ENCODE data around the gene TPRG1L. TPM values are rescaled to one million over a fixed set of nuclear protein-coding genes. Genes with fewer than 3 reads are reported as not detected.

Gene TPRG1L
- total and polyA plus RNA-seq, 2 experiments from 2014 or later = 6.2 to 20.3 TPM

GRCh38 chr1:3610527-3611169 is 14.2 kb upstream of the TPRG1L start:
- H3K4me2 ChIP-seq = peak overlapping the region; percentile 93
- 0 out of 2 replicates have a peak, but pooled peaks cover 6% of the 10 kb centered on the region for H3K79me2 ChIP-seq (replicated peaks; ENCODE audit: insufficient read depth)
- H3K27ac ChIP-seq (ENCODE audit: low read depth) = no peak overlapping the region
- TF ChIP-seq, protein P1, sequence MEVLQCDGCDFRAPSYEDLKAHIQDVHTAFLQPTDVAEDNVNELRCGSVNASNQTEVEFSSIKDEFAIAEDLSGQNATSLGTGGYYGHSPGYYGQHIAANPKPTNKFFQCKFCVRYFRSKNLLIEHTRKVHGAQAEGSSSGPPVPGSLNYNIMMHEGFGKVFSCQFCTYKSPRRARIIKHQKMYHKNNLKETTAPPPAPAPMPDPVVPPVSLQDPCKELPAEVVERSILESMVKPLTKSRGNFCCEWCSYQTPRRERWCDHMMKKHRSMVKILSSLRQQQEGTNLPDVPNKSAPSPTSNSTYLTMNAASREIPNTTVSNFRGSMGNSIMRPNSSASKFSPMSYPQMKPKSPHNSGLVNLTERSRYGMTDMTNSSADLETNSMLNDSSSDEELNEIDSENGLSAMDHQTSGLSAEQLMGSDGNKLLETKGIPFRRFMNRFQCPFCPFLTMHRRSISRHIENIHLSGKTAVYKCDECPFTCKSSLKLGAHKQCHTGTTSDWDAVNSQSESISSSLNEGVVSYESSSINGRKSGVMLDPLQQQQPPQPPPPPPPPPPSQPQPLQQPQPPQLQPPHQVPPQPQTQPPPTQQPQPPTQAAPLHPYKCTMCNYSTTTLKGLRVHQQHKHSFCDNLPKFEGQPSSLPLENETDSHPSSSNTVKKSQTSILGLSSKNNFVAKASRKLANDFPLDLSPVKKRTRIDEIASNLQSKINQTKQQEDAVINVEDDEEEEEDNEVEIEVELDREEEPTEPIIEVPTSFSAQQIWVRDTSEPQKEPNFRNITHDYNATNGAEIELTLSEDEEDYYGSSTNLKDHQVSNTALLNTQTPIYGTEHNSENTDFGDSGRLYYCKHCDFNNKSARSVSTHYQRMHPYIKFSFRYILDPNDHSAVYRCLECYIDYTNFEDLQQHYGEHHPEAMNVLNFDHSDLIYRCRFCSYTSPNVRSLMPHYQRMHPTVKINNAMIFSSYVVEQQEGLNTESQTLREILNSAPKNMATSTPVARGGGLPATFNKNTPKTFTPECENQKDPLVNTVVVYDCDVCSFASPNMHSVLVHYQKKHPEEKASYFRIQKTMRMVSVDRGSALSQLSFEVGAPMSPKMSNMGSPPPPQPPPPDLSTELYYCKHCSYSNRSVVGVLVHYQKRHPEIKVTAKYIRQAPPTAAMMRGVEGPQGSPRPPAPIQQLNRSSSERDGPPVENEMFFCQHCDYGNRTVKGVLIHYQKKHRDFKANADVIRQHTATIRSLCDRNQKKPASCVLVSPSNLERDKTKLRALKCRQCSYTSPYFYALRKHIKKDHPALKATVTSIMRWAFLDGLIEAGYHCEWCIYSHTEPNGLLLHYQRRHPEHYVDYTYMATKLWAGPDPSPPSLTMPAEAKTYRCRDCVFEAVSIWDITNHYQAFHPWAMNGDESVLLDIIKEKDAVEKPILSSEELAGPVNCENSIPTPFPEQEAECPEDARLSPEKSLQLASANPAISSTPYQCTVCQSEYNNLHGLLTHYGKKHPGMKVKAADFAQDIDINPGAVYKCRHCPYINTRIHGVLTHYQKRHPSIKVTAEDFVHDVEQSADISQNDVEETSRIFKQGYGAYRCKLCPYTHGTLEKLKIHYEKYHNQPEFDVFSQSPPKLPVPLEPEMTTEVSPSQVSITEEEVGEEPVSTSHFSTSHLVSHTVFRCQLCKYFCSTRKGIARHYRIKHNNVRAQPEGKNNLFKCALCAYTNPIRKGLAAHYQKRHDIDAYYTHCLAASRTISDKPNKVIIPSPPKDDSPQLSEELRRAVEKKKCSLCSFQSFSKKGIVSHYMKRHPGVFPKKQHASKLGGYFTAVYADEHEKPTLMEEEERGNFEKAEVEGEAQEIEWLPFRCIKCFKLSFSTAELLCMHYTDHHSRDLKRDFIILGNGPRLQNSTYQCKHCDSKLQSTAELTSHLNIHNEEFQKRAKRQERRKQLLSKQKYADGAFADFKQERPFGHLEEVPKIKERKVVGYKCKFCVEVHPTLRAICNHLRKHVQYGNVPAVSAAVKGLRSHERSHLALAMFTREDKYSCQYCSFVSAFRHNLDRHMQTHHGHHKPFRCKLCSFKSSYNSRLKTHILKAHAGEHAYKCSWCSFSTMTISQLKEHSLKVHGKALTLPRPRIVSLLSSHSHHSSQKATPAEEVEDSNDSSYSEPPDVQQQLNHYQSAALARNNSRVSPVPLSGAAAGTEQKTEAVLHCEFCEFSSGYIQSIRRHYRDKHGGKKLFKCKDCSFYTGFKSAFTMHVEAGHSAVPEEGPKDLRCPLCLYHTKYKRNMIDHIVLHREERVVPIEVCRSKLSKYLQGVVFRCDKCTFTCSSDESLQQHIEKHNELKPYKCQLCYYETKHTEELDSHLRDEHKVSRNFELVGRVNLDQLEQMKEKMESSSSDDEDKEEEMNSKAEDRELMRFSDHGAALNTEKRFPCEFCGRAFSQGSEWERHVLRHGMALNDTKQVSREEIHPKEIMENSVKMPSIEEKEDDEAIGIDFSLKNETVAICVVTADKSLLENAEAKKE (CRISPR knock-in tag; IDR thresholded peaks at IDR 0.05) = no peak
- TF ChIP-seq, protein P2, sequence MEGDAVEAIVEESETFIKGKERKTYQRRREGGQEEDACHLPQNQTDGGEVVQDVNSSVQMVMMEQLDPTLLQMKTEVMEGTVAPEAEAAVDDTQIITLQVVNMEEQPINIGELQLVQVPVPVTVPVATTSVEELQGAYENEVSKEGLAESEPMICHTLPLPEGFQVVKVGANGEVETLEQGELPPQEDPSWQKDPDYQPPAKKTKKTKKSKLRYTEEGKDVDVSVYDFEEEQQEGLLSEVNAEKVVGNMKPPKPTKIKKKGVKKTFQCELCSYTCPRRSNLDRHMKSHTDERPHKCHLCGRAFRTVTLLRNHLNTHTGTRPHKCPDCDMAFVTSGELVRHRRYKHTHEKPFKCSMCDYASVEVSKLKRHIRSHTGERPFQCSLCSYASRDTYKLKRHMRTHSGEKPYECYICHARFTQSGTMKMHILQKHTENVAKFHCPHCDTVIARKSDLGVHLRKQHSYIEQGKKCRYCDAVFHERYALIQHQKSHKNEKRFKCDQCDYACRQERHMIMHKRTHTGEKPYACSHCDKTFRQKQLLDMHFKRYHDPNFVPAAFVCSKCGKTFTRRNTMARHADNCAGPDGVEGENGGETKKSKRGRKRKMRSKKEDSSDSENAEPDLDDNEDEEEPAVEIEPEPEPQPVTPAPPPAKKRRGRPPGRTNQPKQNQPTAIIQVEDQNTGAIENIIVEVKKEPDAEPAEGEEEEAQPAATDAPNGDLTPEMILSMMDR (conservative IDR thresholded peaks at IDR 0.05; ENCODE audit: low read depth in 2 of 2) = peak in 1 of 2 experiments; percentile 8; a peak in 1 of 4 replicates
- H3K4me1 Mint-ChIP-seq = peaks cover 39% of the 10 kb centered on the region
- H3K36me3 Mint-ChIP-seq (ENCODE audit: low read depth) = no peaks in the 10 kb centered on the region
- H3K4me3 ChIP-seq = peak overlapping the region; percentile 79
- H3K4me1 ChIP-seq (ENCODE audit: insufficient read depth) = peaks cover 14% of the 10 kb centered on the region; the same call in 1 of the 2 replicates
- no peaks in the 10 kb centered on the region for H3K36me3 ChIP-seq (ENCODE audit: insufficient read depth)
- H3K9me2 ChIP-seq (ENCODE audit: insufficient read depth) = no peaks in the 10 kb centered on the region
- no peaks in the 10 kb centered on the region for H3K9me3 Mint-ChIP-seq
- DNase-seq (ENCODE audit: low spot score) (peak; percentile 66), ATAC-seq (peak; percentile 31)
- no peaks in the 10 kb centered on the region for H3F3A ChIP-seq (replicated peaks; ENCODE audit: low read depth)
- peak overlapping the region; percentile 10; the same call in 1 of the 2 replicates for H2AFZ ChIP-seq
- no peaks in the 10 kb centered on the region; the same call in 1 of the 2 replicates for H4K20me1 ChIP-seq (replicated peaks; ENCODE audit: insufficient read depth)
- peaks cover 28% of the 10 kb centered on the region for H3K27me3 Mint-ChIP-seq (ENCODE audit: insufficient read depth, low read depth, poor library complexity)
- no peak overlapping the region for H3K27ac Mint-ChIP-seq
- H3K4me3 Mint-ChIP-seq = peak overlapping the region; percentile 73
- peaks cover 15% of the 10 kb centered on the region for H3K27me3 ChIP-seq (ENCODE audit: insufficient read depth)
